GM19455 (cell line): Measurements from ENCODE around the gene AKAP6.
A peak's percentile ranks its signal among the peaks of the same experiment; 100 is the strongest.
"Not testable (repeated sequence)": the region's sequence is repeated elsewhere in the genome, so short reads cannot be mapped to it uniquely, and the experiment has no call there.

Experiments
- ATAC-seq: cut with Tn5 transposase; IDR thresholded peaks from one replicate; pipeline ENCODE4 v1.9.1; 2021; ENCODE audit not compliant: unreplicated experiment

Gene AKAP6

DNA sequence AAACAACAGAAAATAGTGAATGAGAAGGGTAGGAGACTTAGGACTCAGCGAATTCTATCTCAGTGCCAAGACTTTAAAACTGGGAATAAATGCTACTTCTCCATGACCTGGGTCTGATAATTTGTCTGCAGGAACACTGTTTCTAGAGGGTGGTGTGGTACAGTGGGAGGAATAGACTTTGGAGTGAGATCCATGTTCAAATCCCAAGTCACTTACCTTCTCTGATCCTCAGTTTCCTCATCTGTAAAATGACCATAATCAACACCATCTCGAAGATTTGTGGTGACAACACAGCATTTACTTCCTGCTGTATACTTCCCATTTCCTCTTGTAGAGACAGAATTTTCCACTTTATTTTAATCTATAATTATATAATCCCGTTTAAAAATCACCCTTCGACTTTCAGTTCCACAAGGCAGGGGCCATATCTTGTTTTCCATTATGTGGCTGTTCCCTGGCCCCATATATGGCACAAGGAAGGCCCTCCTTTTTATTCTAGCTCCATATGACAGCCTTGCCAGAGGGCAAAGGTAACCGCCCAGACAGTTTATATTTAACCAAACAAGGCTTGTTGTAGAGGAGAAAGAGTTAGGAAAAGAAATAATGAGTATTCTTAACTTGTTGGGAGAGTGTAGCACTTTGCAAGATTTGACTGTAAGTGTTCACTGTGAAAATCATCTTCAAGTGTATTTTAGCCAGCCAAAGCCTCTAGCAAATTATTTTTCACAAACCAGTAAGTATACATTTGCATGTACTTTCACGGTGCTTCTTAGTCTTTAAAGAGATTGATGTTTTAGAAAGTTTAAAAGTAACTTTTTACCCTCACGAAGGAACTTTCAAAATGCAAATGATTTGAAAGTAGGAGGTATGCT, 243.1 kb downstream of the AKAP6 start:
- no peak for ATAC-seq

DNA sequence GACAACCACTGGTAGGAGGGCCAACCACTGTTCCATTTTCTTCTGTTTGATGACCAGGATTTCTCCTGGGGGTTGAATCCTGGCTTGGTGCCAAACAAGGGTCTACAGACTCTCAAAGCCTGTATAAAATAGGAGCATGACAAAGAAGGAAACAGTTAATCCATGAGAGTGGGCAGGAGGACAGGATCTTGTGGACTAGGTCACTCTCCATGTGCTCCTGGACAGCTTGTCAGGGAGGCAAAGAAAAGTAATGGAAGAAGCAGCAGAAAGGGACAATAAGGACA, 243.7 kb downstream of the AKAP6 start:
- ATAC-seq, result no peak

DNA sequence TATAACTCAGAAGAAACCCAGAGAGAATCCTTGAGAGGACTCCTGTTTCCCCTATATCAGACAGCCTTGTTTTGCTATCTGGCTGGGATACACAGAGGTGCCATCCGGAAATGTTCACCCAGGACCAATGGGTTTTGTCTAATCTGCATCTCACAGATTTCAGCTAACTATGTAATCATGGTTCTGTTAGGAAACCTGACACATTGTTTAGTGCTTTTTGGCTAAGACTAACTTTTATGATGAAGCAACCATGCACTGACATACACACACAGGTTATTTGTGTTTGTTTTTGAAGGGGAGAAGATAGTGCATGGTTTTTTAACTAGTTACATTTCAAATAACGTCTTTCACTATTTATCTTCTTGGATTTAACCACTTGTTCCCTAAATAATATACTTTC, 245.2 kb downstream of the AKAP6 start:
- ATAC-seq, result no peak

DNA sequence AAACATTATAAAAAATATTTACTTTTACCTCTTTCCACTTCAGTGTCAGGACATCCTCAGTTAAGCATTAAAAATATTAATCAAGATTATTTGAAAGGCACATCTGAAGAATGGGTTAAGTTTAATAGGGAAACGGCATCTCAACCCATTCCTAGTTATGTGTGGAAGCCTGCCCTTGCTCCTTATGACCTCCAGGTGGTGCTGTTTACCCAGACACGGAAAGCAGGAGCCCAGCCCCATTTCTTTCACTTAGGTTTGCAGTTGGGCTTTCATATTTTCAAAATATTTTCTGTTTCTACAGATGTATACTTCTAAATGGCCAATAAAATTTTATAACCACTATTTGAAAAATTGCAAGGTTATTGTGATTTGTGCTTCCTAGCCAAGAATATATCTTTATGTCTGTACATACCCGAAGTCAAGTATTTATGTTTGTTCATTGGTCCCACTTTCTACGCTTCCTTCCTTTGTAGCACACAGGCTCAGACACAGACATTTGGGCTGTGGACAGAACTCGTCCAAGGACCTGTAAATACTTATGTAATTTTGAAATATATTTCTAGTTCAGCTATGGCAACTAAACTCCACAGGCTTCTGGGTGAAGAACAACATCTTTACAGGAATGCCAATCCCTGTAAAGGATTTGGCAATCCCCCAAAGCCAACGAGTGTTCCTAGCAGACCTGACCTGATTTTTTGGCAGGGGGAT, 247.1 kb downstream of the AKAP6 start:
- ATAC-seq, result no peak

DNA sequence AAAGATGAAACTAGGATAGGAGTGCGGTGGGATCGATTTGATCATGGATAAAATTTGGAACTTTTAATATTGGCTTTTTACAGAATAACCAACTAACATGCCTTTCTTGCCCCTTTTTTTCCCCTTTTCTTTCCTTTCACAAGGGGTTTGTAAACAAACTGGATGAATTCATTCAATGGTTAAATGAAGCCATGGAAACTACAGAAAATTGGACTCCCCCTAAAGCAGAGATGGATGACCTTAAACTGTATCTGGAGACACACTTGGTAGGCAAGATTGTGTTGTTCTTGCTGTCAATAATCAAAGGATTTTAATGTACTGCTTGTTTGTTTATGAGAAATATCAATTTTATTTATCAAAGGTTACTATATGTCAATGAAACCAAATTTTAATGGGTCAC, 247.9 kb downstream of the AKAP6 start:
- no peak for ATAC-seq

DNA sequence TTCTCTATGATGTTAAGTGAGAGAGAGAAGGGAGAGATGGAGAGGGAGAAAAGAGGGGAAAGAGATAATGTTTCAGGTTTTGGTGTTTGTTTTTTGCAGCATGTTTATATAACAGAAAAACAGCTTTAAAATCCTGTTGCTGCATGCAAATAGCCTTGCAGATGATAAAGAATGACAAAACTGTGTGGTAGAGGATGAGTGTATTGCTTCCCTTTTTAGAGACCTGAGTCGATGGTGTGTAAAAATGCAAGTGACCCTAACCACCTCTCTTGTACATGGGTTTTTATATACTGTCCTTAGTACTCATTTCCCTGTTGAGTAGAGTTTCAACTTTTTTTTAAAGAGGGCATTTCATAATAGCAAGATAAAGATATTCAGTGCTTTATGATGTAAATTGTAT, 249.1 kb downstream of the AKAP6 start:
- no peak for ATAC-seq

DNA sequence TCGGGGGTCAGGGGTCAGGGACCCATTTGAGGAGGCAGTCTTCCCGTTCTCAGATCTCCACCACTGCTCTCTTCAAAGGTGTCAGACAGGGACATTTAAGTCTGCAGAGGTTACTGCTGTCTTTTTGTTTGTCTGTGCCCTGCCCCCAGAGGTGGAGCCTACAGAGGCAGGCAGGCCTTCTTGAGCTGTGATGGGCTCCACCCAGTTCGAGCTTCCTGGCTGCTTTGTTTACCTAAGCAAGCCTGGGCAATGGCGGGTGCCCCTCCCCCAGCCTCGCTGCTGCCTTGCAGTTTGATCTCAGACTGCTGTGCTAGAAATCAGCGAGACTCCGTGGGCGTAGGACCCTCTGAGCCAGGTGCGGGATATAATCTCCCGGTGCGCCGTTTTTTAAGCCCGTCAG, 254.3 kb downstream of the AKAP6 start:
- not testable (repeated sequence) for ATAC-seq

DNA sequence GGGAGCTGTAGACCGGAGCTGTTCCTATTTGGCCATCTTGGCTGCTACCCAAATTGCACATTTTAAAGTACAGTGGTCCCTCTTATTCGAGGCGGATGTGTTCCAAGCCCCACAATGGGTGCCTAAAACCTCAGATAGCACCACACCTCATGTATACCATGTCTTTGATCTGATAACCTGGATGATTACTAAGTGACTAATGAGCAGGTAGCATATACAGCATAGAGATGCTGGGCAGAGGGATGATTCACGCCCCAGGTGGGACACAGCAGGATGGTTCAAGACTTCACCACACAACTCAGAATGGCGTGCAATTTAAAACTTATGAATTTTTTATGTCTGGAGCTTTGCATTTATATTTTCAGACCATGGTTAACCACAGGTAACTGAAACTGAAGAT, 255.0 kb downstream of the AKAP6 start:
- ATAC-seq, result no peak

DNA sequence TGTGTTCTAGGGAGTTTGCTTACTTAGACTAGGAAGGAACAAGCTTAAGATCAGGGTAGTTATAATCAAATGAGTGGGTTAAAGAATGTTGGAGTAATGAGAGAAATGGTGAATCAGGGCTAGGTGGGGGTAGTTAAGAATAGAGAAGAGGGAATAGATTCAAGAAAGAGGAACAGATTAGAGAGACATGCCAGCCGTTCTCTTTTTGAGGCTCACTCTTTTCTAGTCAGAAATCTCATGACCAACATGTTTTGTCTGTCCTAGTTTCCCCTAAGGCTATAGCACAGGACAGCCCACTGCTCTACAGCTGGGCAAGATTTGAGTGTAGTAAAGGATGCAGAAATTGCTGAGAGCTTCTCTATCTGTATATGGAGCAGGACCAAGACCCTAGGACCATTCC, 258.4 kb downstream of the AKAP6 start:
- ATAC-seq, result no peak

DNA sequence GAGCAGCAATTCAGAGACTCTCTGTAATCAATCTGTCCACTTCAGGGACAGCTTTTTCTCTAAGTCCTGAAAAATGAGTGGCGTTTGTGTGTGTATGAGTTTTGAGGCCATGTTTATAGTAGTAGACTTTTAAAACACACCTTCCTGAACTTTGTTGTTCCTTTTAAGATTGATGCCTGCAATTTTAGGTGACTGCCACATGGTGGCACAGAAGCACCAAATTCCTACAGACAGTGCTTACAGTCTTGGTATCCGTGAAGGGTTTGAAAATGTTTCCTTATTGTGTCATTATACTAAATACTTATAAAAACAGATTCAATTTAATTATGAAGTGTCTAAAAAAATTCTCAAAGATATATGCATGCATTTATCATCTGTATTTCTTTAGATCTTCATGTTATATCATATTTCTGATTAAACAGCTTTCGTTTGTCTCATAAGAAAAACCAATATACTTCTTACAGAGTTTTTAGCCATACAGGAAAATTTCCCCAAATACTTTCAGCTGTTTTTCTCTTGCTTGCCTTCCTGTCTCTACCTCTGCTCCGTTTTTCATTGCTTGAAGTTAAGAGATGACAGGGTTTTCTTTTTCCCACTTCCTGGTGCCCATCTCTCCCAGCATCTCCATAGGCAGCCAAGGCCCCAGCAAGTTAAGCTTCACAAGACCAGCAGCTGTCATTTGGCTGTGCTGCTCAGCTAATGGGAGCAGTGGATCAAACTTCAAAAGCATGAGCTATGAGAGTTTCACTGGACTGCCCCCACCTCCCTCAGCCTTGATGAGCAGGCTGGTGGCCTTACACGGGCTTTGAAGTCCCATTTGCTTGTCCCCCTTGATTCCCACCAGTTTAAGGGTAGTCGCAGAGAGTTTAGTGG, 259.6 kb downstream of the AKAP6 start:
- ATAC-seq, result no peak

DNA sequence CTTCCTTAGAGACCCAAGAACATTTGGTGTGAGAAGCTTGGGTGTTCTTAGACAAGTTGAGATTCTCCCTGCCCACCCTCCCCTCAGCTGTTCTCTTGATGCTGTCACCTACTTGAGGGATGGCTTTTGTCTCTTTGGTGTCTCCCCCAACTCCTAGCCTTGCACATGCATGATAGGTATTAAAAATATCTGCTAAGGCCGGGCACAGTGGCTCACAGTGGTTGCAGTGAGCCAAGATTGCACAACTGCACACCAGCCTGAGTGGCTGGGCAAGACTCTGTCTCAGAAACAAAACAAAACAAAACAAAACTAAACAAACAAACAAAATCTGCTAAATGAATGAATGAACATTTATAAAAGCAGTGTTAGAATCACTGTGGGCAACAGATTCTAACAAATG, 261.1 kb downstream of the AKAP6 start:
- no peak for ATAC-seq

DNA sequence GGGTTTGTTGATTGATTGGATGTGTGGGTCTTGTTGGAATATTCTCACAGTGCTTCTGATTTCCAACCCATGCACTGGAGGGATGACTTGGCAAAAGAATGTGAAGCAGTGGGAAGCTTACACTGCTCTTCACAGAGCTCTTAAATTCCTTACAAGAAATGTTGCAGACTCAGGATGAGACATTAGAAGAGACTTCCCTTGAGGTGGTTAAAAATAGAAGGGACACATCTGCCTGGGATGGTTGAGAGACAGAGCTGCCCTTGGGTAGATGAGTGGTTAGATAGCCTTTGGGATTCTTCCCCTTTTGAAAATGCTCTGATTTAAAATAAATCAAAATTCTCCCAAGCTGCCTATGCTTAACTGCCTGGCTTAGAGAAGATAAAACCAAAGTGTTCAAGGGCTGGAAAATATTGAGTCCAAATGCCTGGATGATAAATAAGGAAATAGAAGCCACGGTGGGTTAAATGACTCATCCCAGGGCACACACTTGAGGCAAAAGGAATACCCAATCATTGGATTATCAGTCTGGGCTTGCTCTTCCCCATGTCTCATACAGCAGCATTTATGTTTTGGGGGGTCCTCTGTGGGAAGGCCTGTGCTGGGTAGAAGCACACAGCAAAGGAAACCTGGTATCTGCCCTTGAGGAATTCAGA, 264.3 kb downstream of the AKAP6 start:
- no peak for ATAC-seq

DNA sequence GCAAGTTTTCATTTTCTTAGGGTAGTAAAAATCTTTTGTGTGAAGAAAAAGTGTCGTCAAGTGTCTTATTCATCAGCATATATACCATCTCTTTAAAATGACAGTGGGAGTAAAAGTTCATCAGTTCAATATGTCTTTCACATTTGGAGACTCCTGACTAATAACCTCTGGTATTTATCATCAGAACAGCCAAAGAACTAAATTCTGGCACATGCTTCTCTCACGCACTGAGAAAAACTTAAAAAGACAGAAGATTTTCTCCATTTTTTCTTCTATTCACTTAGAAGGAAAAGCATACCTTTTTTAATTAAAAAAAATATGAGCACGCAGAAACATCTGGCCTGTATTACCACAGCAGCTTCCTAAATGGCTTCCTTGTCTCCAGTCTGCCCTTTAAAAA, 265.7 kb downstream of the AKAP6 start:
- no peak for ATAC-seq

DNA sequence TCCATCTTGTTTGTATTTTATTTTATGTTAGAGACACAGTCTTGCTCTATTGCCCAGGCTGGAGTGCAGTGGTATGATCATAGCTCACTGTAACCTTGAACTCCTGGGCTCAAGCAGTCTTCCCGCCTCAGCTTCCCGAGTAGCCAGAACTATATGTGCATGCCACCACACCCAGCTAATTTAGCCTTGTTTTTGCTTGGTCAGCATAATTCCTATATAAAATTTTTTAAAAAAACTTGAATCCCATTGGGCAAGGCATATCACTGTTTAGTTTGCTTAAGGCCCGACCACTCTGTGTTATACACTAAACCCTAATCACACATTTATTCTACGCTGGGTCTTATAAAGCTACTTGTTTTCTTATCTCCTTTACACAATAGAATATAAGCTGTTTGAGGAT, 266.4 kb downstream of the AKAP6 start:
- ATAC-seq, result no peak

DNA sequence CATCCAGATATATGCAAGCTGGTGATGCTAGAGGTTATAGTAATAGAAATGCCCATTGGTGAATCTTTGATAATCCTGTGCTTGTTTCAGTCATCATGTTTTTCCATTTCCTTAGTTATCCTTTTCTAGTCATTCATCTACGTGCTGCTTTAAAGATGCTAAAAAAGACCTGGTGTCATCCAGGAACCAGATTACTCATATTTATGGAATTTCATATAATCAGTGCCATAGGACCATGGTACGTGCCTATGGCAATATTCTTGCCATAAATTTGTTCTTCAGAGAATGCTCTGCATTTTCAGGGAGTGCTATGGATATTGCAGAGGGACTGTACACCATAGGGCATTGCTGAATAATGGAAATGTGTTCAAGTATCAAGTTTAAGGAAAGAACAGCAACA, 267.3 kb downstream of the AKAP6 start:
- no peak for ATAC-seq

DNA sequence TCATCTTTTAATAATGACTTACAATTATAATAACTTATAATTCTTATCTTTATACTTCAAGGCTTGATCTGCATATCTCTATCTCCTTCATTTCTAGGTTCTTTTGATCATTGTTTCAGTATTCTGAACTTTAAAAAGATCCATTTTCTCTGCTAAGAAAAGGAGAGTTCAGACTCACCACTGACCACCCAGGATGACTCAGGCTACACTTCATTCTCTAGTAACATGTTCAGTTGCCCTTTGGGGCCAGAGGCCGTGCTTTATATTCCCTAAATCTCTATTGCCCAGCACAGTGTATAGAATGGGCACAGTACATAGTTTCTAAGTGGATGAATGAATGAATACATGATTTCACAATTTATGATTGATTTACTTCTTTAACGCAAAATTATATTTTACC, 268.7 kb downstream of the AKAP6 start:
- no peak for ATAC-seq

DNA sequence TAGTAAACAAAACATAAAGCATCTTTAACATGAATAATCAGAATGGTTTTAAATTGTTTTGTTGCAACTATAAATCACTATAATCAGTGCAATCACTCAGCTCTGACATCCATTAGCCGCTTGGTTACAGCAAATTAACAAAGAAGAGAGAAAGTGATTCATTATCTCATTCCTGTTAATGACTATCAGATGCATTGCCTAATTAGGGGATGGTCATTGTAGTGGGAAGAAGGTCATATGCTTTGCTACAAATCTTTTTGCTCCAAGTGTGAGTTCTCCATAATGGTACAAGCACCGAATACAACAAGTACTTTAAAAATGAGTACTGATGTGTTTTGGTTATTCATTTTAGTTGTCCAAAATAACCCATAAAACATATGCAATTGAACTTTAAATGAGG, 272.0 kb downstream of the AKAP6 start:
- ATAC-seq, result no peak

DNA sequence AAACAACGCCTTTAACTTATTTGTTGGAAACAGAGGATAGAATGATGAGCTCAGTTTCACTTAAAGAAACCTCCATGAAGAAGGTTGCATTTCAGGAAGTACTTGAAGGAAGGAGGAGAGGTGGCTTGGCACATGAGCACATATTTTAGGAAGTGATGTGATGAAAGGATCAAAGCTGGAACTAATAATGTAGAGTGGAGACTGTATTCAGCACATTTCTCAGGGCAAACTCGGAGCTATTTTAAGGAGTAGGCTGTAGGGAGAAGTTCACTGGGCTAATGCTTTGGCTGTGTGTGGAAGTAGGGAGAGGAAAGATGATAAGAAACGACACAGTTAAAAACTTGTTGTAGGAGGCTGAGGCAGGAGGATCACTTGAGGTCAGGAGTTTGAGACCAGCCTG, 272.8 kb downstream of the AKAP6 start:
- ATAC-seq, result no peak

DNA sequence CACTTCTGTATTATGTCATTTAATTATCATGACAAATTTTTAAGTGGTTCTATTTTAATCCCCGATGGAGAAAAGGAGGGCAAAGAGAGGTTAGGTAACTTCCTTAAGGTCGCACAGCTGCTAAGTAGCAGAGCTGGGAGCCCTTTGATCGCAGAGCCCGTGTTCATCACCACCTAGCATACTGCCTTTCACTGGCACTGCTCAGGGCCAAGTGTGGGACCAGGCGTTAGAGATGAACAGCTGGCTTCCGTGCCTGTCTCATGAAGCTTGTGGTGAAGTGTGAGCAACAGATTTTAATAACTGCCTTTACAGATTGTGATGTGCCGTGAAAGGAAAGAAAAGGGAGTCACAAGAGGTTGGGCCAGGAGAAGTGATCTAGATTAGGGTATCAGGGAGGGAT, 273.6 kb downstream of the AKAP6 start:
- no peak for ATAC-seq

DNA sequence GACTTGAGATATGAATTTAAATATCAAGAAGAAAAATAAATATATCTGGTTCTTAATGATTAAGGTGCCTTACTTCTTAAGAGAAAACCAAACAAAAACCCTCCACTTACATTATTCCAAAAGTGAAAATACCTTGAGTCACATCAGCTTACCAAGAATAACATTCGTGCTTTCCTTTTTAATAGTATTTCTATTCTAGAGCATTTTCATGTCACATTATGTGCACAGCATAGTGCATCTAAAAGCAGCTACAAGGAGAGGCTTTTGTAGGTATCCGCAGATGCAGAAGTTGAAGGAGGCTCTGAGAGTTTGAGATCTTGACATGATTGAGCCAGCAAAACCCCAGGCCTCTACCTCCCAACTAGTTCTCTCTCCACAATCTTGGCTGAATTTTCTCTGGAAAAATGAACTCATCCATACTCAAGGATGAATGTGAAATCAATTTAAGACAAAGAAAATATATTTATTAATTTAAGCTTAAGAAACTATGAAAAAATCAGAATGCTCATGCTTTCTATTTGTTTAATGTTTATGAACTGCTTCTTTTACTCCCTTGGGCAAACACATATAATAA, 275.0 kb downstream of the AKAP6 start:
- ATAC-seq, result peak; percentile 79

DNA sequence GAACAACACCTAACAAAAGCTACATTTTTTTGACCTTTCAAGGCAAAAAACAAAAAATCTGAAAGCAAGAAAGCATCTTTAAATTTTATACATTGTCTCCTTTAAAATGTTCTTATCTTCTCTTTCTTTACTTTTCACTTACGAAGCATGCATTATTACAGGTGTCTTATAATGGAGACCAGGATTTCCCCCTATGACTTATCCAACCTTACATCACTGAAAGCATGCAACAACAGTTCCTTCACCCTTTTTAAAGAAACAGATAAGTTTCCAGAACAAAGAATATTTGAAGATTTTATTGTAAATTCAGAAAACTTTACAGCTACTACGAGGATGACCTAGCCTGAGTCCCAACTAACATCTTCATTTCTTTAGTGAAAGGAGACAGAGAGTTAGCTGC, 277.2 kb downstream of the AKAP6 start:
- ATAC-seq, result no peak
